A549 treated with ZK216348 at 1 μM for 4 hours (cell line): ENCODE data around the gene LCE3B. TPM values are rescaled to one million over a fixed set of nuclear protein-coding genes. Genes with fewer than 3 reads are reported as not detected.

Experiments
- total RNA-seq: library from RNA; stranded (reverse); fragments of 200-300 nt; extraction: Qiagen RNA extraction; gene quantifications from 5 replicates; pipeline ENCODE4 v1.2.3, GENCODE V29; 2022; ENCODE audit warnings: low read depth

Gene LCE3B, protein sequence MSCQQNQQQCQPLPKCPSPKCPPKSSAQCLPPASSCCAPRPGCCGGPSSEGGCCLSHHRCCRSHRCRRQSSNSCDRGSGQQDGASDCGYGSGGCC
- not detected in 5 replicates for total RNA-seq

GRCh38 chr1:152613511-152613910, at the start of gene LCE3B:
LCE3B (plus strand) TSS chr1:152613811; CDS start chr1:152613811, 0 bp downstream.

DNA sequence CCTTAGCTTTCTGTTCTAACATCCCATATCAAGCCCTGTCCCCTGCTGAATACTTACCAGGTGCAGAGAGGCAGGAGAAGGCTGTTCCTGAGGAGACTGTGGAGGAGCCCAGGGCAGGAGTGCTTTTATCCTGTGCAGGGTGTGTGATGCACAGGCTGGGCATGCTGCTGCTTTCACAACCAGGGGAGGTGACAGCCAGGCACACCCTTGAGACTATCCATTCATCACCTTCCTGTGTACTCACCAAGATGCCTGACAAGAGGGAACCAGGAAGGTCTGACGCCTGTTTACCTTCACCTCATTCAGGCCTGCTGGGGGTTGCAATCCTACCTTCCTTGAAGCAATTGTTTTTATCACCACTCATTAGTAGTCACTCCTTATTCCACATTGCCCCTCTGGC, 46.9 kb upstream of the LCE3B start, which contains the start of gene LCE3E:
TSS of gene LCE3E (minus strand) at position 100 of the 400 bp plus-strand sequence. CDS start 572 bp downstream, outside the sequence.

DNA sequence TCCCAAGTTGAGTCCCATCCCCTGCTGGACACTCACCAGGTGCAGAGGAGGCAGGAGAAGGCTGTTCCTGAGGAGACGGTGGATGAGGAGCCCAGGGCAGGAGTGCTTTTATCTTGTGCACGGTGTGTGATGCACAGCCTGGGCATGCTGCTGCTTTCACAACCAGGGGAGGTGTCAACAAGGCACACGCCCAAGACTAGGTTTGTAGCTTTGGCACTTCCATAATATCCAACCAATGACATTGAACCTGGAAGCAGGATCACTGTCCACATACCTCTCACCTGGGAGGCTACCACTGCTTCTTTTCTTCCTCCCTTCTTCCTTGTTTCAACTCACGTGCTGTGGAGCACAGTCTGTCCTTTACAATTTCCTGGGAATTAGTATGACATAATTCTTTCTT, 33.2 kb upstream of the LCE3B start, which contains the start of gene LCE3D:
TSS of gene LCE3D (minus strand) at position 84 of the 400 bp plus-strand sequence. CDS start 580 bp downstream, outside the sequence.

DNA sequence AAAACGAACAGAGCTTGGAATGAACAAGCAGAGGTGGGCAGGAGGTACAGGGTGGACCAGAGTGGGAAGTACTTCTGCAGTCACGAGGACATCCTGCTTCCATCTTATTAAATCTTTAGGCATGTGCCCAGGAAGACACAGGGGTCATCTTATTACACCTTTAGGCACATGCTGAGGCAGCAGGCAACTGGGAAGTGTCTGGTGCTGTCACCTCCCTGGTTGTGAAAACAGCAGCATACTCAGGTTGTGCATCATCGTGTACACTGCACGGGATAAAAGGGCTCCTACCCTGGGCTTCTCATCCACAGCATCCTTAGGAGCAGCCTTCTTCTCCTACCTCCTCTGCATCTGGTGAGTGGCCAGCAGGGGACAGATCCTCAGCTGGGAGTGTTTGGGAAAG, 13.7 kb upstream of the LCE3B start, which contains the start of gene LCE3C:
TSS of gene LCE3C (plus strand) at position 301 of the 400 bp plus-strand sequence. CDS start 498 bp downstream, outside the sequence.

DNA sequence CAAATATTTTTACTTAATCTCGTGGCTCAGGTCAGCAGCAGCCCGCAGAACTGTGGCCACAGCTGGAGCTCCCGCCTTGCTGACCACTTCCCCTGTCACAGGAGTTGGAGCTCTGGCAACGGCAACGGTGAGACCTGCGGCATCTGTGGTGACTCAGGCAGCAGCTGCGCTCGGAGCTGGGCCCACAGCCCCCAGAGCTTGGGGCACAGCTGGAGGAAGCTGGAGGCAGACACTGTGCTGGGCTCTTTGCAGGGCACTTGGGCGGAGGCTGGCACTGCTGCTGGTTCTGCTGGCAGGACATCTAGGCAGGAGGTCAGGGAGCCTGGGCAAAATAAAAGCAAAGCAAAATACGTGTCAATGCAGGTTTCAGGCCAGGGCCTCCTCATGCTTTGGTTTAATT, 9.2 kb downstream of the LCE3B start, which contains the start of gene LCE3A:
TSS of gene LCE3A (minus strand) at position 301 of the 400 bp plus-strand sequence. CDS start at position 301, 0 bp downstream.

DNA sequence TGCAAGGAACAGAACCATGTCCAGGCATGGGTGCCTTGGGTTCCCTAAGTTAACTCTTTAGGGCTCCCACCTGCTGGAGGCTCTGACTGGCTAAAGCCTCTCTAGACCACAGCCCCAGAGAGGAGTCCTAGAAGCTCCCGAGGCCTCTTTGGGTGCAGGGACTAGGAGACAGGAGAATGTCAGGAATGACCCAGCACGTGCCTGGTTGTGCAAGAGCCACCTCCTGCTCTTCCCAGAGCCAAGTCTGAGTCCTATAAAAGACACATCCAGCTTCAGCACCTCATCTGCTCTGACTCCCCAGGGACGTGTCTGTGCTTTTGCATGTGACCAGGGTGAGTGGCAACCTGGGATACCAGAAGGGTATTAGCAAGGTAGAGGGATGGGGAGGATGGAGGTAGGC, 49.5 kb downstream of the LCE3B start, which contains the start of gene LCE2D:
TSS of gene LCE2D (plus strand) at position 283 of the 400 bp plus-strand sequence. CDS start 726 bp downstream, outside the sequence.

Other genes starting within 250 kb of the LCE3B start
- gene CRNN, start 199.5 kb upstream of the LCE3B start, total RNA-seq: not detected in 5 replicates
- not detected in 5 replicates for gene LCE5A, start 103.0 kb upstream of the LCE3B start, total RNA-seq
- 0.42 to 0.83 TPM (median 0.60 TPM) in 3 of 5 replicates, not detected in the others for gene CRCT1, start 99.3 kb upstream of the LCE3B start, total RNA-seq
- gene LCE3E, start 47.0 kb upstream of the LCE3B start, total RNA-seq: 0.27 to 0.31 TPM in 2 of 5 replicates, not detected in the others
- 0.82 to 1.8 TPM (median 1.3 TPM) in 5 replicates for gene LCE3D, start 33.3 kb upstream of the LCE3B start, total RNA-seq
- not detected in 5 replicates for gene LCE3C, start 13.6 kb upstream of the LCE3B start, total RNA-seq
- not detected in 5 replicates for gene LCE3A, start 9.3 kb downstream of the LCE3B start, total RNA-seq
- not detected in 5 replicates for gene LCE2D, start 49.6 kb downstream of the LCE3B start, total RNA-seq
- gene LCE2C, start 61.5 kb downstream of the LCE3B start, total RNA-seq: not detected in 5 replicates
- gene LCE2B, start 72.3 kb downstream of the LCE3B start, total RNA-seq: not detected in 5 replicates
- gene LCE2A, start 84.5 kb downstream of the LCE3B start, total RNA-seq: not detected in 5 replicates
- gene LCE4A, start 94.3 kb downstream of the LCE3B start, total RNA-seq: not detected in 5 replicates
- not detected in 5 replicates for gene KPRP, start 144.2 kb downstream of the LCE3B start, total RNA-seq
- gene LCE1F, start 161.3 kb downstream of the LCE3B start, total RNA-seq: not detected in 5 replicates
- gene LCE1E, start 172.4 kb downstream of the LCE3B start, total RNA-seq: not detected in 5 replicates
- not detected in 5 replicates for gene LCE1D, start 182.9 kb downstream of the LCE3B start, total RNA-seq
- gene LCE1C, start 192.8 kb downstream of the LCE3B start, total RNA-seq: not detected in 5 replicates
- gene LCE1B, start 198.2 kb downstream of the LCE3B start, total RNA-seq: not detected in 5 replicates
- not detected in 5 replicates for gene LCE1A, start 213.7 kb downstream of the LCE3B start, total RNA-seq
- gene LCE6A, start 229.0 kb downstream of the LCE3B start, total RNA-seq: not detected in 5 replicates
- gene LCE7A, start 246.2 kb downstream of the LCE3B start, total RNA-seq: not detected in 5 replicates